ENCODE data around the gene MAPK10. TPM values are rescaled to one million over a fixed set of nuclear protein-coding genes. Genes with fewer than 3 reads are reported as not detected.

MAPK10 gene
- polyA plus RNA-seq, 1 donor (not counting 4 experiments of a cell fraction or from before 2014, with no cell fraction given), result 8.2 TPM

GRCh38 chr4:86156531-86156930, 203.3 kb downstream of the MAPK10 start:
- dilution Hi-C loops (cut with MboI; ENCODE audit: extremely low pct_ligation_motif_present, low sequenced_read_pairs), result no loop called here
- H3K9me3 ChIP-seq (ENCODE audit: control insufficient read depth, low read depth, low read length), result no peaks in the 10 kb centered on the region
- H3K27me3 ChIP-seq (ENCODE audit: control insufficient read depth, extremely low read depth, insufficient read depth, low read length), result no peaks in the 10 kb centered on the region
- H3K79me2 ChIP-seq (ENCODE audit: control insufficient read depth, insufficient read depth, low read length), result no peaks in the 10 kb centered on the region
- TF ChIP-seq EZH2 (IDR thresholded peaks at IDR 0.05; ENCODE audit: low read length), result no peak
- no peak overlapping the region for H3K9ac ChIP-seq (ENCODE audit: control insufficient read depth, extremely low read depth, insufficient read depth, low read length)
- no peak overlapping the region for H3K27ac ChIP-seq (ENCODE audit: control insufficient read depth, insufficient read depth, low read length)
- no peaks in the 10 kb centered on the region for H3K4me1 ChIP-seq (ENCODE audit: control insufficient read depth, extremely low read depth, insufficient read depth, low read length)
- H3K9me1 ChIP-seq (ENCODE audit: control insufficient read depth, extremely low read depth, insufficient read depth, low read length), result no peaks in the 10 kb centered on the region
- H3K36me3 ChIP-seq (ENCODE audit: control insufficient read depth in 2 of 2, extremely low read depth in 1 of 2, insufficient read depth in 2 of 2, low read length in 2 of 2), result no peaks in the 10 kb centered on the region
- no peaks in the 10 kb centered on the region for H4K20me1 ChIP-seq (ENCODE audit: control insufficient read depth, extremely low read depth, insufficient read depth, low read length)
- no peak overlapping the region for H2AFZ ChIP-seq (ENCODE audit: control insufficient read depth, low read length)
- peak; percentile 9 for FAIRE-seq
- no peak for DNase-seq (ENCODE audit: low read depth, low spot score)
- H3K4me2 ChIP-seq (ENCODE audit: control insufficient read depth, extremely low read depth, insufficient read depth, low read depth, low read length), result no peak overlapping the region
- H3K4me3 ChIP-seq (ENCODE audit: control insufficient read depth in 2 of 3, extremely low read depth in 1 of 3, insufficient read depth in 2 of 3, low read depth in 1 of 3, low read length in 3 of 3), result no peak overlapping the region

DNA sequence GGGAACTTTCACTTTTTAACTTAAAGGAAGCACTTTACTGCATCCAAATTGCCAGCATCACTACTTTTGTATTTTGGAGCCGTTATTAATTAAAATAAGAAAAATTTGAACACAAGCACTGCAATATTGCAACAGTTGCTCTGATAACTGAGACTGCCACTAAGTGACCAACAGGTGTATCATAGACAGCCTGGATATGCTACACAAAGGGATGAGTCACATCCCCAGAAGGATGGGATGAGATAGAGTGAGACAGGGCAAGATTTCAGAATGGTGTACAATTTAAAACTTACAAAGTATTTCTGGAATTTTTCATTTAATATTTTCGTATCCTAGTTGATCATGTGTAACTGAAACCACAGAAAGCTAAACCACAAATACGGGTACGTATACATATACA, 204.1 kb downstream of the MAPK10 start:
- Histone ChIP-seq H3K9me3 (ENCODE audit: control insufficient read depth, low read depth, low read length) (no peaks in the 10 kb centered on the region), H3K4me2 (ENCODE audit: control insufficient read depth, extremely low read depth, insufficient read depth, low read depth, low read length) (no peak overlapping the region), H3K9me1 (ENCODE audit: control insufficient read depth, extremely low read depth, insufficient read depth, low read length) (no peaks in the 10 kb centered on the region), H4K20me1 (ENCODE audit: control insufficient read depth, extremely low read depth, insufficient read depth, low read length) (no peaks in the 10 kb centered on the region), H3K27me3 (ENCODE audit: control insufficient read depth, extremely low read depth, insufficient read depth, low read length) (no peaks in the 10 kb centered on the region), H3K4me1 (ENCODE audit: control insufficient read depth, extremely low read depth, insufficient read depth, low read length) (no peaks in the 10 kb centered on the region), H3K9ac (ENCODE audit: control insufficient read depth, extremely low read depth, insufficient read depth, low read length) (no peak overlapping the region), H3K36me3 (ENCODE audit: control insufficient read depth in 2 of 2, extremely low read depth in 1 of 2, insufficient read depth in 2 of 2, low read length in 2 of 2) (no peaks in the 10 kb centered on the region), H2AFZ (ENCODE audit: control insufficient read depth, low read length) (no peak overlapping the region), H3K27ac (ENCODE audit: control insufficient read depth, insufficient read depth, low read length) (no peak overlapping the region), H3K4me3 (ENCODE audit: control insufficient read depth in 2 of 3, extremely low read depth in 1 of 3, insufficient read depth in 2 of 3, low read depth in 1 of 3, low read length in 3 of 3) (no peak overlapping the region), H3K79me2 (ENCODE audit: control insufficient read depth, insufficient read depth, low read length) (no peaks in the 10 kb centered on the region)
- TF ChIP-seq, protein P1, sequence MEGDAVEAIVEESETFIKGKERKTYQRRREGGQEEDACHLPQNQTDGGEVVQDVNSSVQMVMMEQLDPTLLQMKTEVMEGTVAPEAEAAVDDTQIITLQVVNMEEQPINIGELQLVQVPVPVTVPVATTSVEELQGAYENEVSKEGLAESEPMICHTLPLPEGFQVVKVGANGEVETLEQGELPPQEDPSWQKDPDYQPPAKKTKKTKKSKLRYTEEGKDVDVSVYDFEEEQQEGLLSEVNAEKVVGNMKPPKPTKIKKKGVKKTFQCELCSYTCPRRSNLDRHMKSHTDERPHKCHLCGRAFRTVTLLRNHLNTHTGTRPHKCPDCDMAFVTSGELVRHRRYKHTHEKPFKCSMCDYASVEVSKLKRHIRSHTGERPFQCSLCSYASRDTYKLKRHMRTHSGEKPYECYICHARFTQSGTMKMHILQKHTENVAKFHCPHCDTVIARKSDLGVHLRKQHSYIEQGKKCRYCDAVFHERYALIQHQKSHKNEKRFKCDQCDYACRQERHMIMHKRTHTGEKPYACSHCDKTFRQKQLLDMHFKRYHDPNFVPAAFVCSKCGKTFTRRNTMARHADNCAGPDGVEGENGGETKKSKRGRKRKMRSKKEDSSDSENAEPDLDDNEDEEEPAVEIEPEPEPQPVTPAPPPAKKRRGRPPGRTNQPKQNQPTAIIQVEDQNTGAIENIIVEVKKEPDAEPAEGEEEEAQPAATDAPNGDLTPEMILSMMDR (optimal IDR thresholded peaks at IDR 0.05 in 1 of 3, IDR thresholded peaks at IDR 0.05 in 1 of 3, conservative IDR thresholded peaks at IDR 0.05 in 1 of 3; ENCODE audit: extremely low read depth in 1 of 3, insufficient read depth in 2 of 3, low read length in 3 of 3), result no peak
- no peak for TF ChIP-seq EZH2 (IDR thresholded peaks at IDR 0.05; ENCODE audit: low read length)
- no peak for DNase-seq (ENCODE audit: low read depth, low spot score)
- dilution Hi-C loops (cut with MboI; ENCODE audit: extremely low pct_ligation_motif_present, low sequenced_read_pairs), result no loop called here
- no peak for FAIRE-seq

DNA sequence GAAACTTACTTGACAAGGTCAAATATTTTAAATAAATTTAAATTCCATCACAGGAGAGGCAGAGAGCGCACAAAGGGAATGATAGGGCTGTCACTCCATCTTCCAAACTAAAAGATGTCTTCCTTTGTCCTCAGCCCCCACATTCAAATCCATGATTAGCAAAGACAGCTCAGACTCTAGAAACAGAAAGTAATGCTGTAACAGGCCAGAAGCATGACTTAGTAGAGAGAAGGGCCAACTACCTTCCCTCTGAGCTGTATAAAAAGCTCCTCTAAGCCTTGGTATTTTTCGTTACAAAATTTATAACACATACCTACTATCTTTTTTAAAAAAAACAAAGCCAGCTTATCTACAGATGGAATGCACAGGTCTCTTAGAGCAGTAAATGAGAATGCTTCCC, 207.4 kb downstream of the MAPK10 start:
- no peak for FAIRE-seq
- dilution Hi-C loops (cut with MboI; ENCODE audit: extremely low pct_ligation_motif_present, low sequenced_read_pairs), result no loop called here

More for the DNA sequence above, 207.4 kb downstream of the MAPK10 start:
- no peaks in the 10 kb centered on the region for H4K20me1 ChIP-seq (ENCODE audit: control insufficient read depth, extremely low read depth, insufficient read depth, low read length)
- H3K27me3 ChIP-seq (ENCODE audit: control insufficient read depth, extremely low read depth, insufficient read depth, low read length), result no peaks in the 10 kb centered on the region
- no peak for DNase-seq (ENCODE audit: low read depth, low spot score)
- no peaks in the 10 kb centered on the region for H3K4me1 ChIP-seq (ENCODE audit: control insufficient read depth, extremely low read depth, insufficient read depth, low read length)
- TF ChIP-seq, protein P1 (optimal IDR thresholded peaks at IDR 0.05 in 1 of 3, IDR thresholded peaks at IDR 0.05 in 1 of 3, conservative IDR thresholded peaks at IDR 0.05 in 1 of 3; ENCODE audit: extremely low read depth in 1 of 3, insufficient read depth in 2 of 3, low read length in 3 of 3), result no peak
- TF ChIP-seq EZH2 (IDR thresholded peaks at IDR 0.05; ENCODE audit: low read length), result no peak
- H3K9me3 ChIP-seq (ENCODE audit: control insufficient read depth, low read depth, low read length), result no peaks in the 10 kb centered on the region
- no peak overlapping the region for H3K4me3 ChIP-seq (ENCODE audit: control insufficient read depth in 2 of 3, extremely low read depth in 1 of 3, insufficient read depth in 2 of 3, low read depth in 1 of 3, low read length in 3 of 3)
- H3K9ac ChIP-seq (ENCODE audit: control insufficient read depth, extremely low read depth, insufficient read depth, low read length), result no peak overlapping the region
- no peak overlapping the region for H3K4me2 ChIP-seq (ENCODE audit: control insufficient read depth, extremely low read depth, insufficient read depth, low read depth, low read length)
- H2AFZ ChIP-seq (ENCODE audit: control insufficient read depth, low read length), result no peak overlapping the region
- H3K9me1 ChIP-seq (ENCODE audit: control insufficient read depth, extremely low read depth, insufficient read depth, low read length), result no peaks in the 10 kb centered on the region
- H3K79me2 ChIP-seq (ENCODE audit: control insufficient read depth, insufficient read depth, low read length), result no peaks in the 10 kb centered on the region
- H3K36me3 ChIP-seq (ENCODE audit: control insufficient read depth in 2 of 2, extremely low read depth in 1 of 2, insufficient read depth in 2 of 2, low read length in 2 of 2), result no peaks in the 10 kb centered on the region
- no peak overlapping the region for H3K27ac ChIP-seq (ENCODE audit: control insufficient read depth, insufficient read depth, low read length)

Measured in keratinocyte (primary cell).